Tibial nerve (tissue), 4 donors: ENCODE results near the gene ZNF280B. TPM values are rescaled to one million over a fixed set of nuclear protein-coding genes. Genes with fewer than 3 reads are reported as not detected.

Source experiments
- DNase-seq, 2 donors: peaks; one replicate each; pipeline ENCODE4 v3.0.0-alpha.2; 2019; ENCODE audit warnings: low spot score in 2 of 2
- H3K27ac ChIP-seq, 4 donors: fragments of 200-600 bp; sonication (generic) in 3 of 4; one replicate each; pipeline ENCODE4 v1.5.1; 2017 to 2019; ENCODE audit warnings: mild to moderate bottlenecking in 1 of 4
- H3K27me3 ChIP-seq, 2 donors: fragments of 200-600 bp; sonication (generic) in 1 of 2; one replicate each; pipeline versions ENCODE4 v1.5.1 to v1.6.0; 2017 to 2019
- H3K36me3 ChIP-seq, 3 donors: fragments of 200-600 bp; sonication (generic); one replicate each; pipeline ENCODE4 v1.5.1; 2018 to 2019
- H3K4me1 ChIP-seq, 4 donors: fragments of 200-600 bp; sonication (generic) in 3 of 4; one replicate each; pipeline ENCODE4 v1.5.1; 2017 to 2019
- H3K4me3 ChIP-seq, 4 donors: fragments of 200-600 bp; sonication (generic) in 3 of 4; one replicate each; pipeline ENCODE4 v1.5.1; 2017 to 2019; ENCODE audit warnings: mild to moderate bottlenecking in 1 of 4, moderate library complexity in 1 of 4
- H3K9me3 ChIP-seq, 4 donors: fragments of 200-600 bp; sonication (generic) in 3 of 4; one replicate each; pipeline ENCODE4 v1.5.1; 2017 to 2019
- CTCF ChIP-seq, 5 experiments: fragments of 200-600 bp in 3 of 5; fragments of 450-650 bp in 2 of 5; sonication (generic) in 3 of 5; IDR thresholded peaks; one replicate each; pipeline ENCODE4 v1.5.1; 2016 to 2019; ENCODE audit warnings: antibody characterized with exemption in 5 of 5, mild to moderate bottlenecking in 3 of 5, moderate library complexity in 2 of 5
- EP300 ChIP-seq, 2 donors: sonication (generic); formaldehyde crosslinking; IDR thresholded peaks; one replicate each; pipeline ENCODE4 v1.6.1; 2017; ENCODE audit warnings: antibody characterized with exemption in 2 of 2, mild to moderate bottlenecking in 1 of 2
- POLR2A ChIP-seq, 2 donors: fragments of 450-650 bp; IDR thresholded peaks; one replicate each; pipeline ENCODE4 v1.6.1; 2017; ENCODE audit warnings: antibody characterized with exemption in 2 of 2, mild to moderate bottlenecking in 2 of 2, moderate library complexity in 2 of 2
- WGBS, 2 donors: methylation state at CpG; one replicate each; pipeline ENCODE4 v1.1.5; 2018; 5-methylcytosine and 5-hydroxymethylcytosine counted together
- total RNA-seq, 4 donors: library from RNA; depleted of rRNA; stranded (reverse); fragments of >200 nt; gene quantifications; one replicate each; pipeline ENCODE4 v1.1.0, GENCODE V29; 2016

The ZNF280B gene
- total RNA-seq, 4 donors from 2014 or later: under 0.01 to 0.44 (median 0.30) TPM; not detected in 1

- peak; percentile 23 to 82 for DNase-seq
- 30 to 33% methylated on average over 18 of the region's 18 CpGs for WGBS, 2 donors
- H3K4me3 ChIP-seq: no peak overlapping the region
These were observed 44.5 kb downstream of the ZNF280B start for GRCh38 chr22:22463855-22464540.

GRCh38 chr22:22462813-22463567, 45.6 kb downstream of the ZNF280B start:
- no peaks in the 10 kb centered on the region for H3K27me3 ChIP-seq
- TF ChIP-seq EP300 (IDR thresholded peaks at IDR 0.05): no peak
- TF ChIP-seq CTCF (IDR thresholded peaks at IDR 0.05): no peak
- TF ChIP-seq POLR2A (IDR thresholded peaks at IDR 0.05): no peak
- H3K9me3 ChIP-seq: peaks cover 0 to 27% (median 9%) of the 10 kb centered on the region in 4 donors
- WGBS, 2 donors: 48 to 51% methylated on average over 6 of the region's 6 CpGs
- H3K36me3 ChIP-seq: no peaks in the 10 kb centered on the region
- no peaks in the 10 kb centered on the region for H3K4me1 ChIP-seq
- no peak for DNase-seq
- no peak overlapping the region for H3K4me3 ChIP-seq
- no peak overlapping the region for H3K27ac ChIP-seq

More at GRCh38 chr22:22463855-22464540, 44.5 kb downstream of the ZNF280B start:
- Histone ChIP-seq H3K27ac (no peak overlapping the region), H3K4me1 (no peaks in the 10 kb centered on the region), H3K36me3 (no peaks in the 10 kb centered on the region), H3K9me3 (peaks cover 0 to 27% (median 6%) of the 10 kb centered on the region in 4 donors), H3K27me3 (no peaks in the 10 kb centered on the region)
- no peak for TF ChIP-seq EP300 (IDR thresholded peaks at IDR 0.05)
- no peak for TF ChIP-seq POLR2A (IDR thresholded peaks at IDR 0.05)
- TF ChIP-seq CTCF (IDR thresholded peaks at IDR 0.05): peak; percentile 37 to 73 (median 60)

GRCh38 chr22:22461583-22461982, 47.0 kb downstream of the ZNF280B start:
- Histone ChIP-seq H3K4me3 (no peak overlapping the region), H3K27ac (no peak overlapping the region), H3K4me1 (no peaks in the 10 kb centered on the region), H3K36me3 (no peaks in the 10 kb centered on the region), H3K9me3 (peaks cover 0 to 31% (median 9%) of the 10 kb centered on the region in 4 donors), H3K27me3 (no peaks in the 10 kb centered on the region)
- no peak for DNase-seq
- TF ChIP-seq POLR2A (IDR thresholded peaks at IDR 0.05) (no peak), CTCF (IDR thresholded peaks at IDR 0.05) (no peak), EP300 (IDR thresholded peaks at IDR 0.05) (no peak)
- 80% methylated on average over 7 of the region's 7 CpGs for WGBS, 2 donors

DNA sequence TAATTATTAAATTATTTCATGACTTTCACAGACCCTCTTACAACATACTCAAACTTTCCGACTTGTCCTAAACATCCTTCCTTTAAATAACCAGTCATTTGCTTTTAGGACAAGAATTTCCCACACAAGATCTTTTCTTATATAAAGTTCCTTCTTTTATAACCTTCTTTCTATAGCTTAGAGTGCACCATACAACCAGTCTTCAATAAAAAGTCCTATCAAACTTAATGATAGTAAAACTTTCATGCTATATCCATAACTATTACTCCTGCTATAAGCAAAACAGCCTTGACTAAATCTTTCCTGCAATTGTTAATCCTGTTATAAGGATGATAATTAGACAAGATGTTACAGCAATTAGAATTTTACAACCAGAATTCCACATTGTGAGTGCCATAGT, 47.4 kb downstream of the ZNF280B start:
- Histone ChIP-seq H3K27ac (no peak overlapping the region), H3K36me3 (no peaks in the 10 kb centered on the region), H3K27me3 (no peaks in the 10 kb centered on the region), H3K4me3 (no peak overlapping the region), H3K4me1 (no peaks in the 10 kb centered on the region), H3K9me3 (peaks cover 0 to 31% (median 9%) of the 10 kb centered on the region in 4 donors)
- DNase-seq: no peak
- no peak for TF ChIP-seq CTCF (IDR thresholded peaks at IDR 0.05)
- no peak for TF ChIP-seq POLR2A (IDR thresholded peaks at IDR 0.05)
- no peak for TF ChIP-seq EP300 (IDR thresholded peaks at IDR 0.05)
- WGBS, 2 donors: 63% methylated on average over 1 of the region's 1 CpG

DNA sequence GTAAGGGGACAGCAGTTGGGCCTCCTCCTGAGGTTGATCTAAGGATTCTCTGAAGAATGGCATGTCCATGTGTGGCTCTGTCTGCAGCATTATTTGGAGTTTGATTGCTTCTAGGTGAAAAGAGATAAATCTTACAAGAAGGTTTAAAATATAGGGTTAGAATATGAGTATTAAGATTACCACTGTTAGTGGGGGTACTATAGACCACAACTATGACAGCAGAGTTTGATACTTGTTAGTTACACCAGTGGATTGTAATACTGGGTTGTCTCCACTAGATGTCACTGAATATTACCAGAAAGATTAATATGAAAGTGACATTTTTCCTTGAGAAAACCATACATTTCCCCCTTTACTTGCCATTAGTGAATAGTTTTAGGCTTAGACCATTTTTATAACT, 47.9 kb downstream of the ZNF280B start:
- H3K9me3 ChIP-seq: peaks cover 0 to 31% (median 9%) of the 10 kb centered on the region in 4 donors
- no peak overlapping the region for H3K4me3 ChIP-seq
- no peak for TF ChIP-seq POLR2A (IDR thresholded peaks at IDR 0.05)
- TF ChIP-seq EP300 (IDR thresholded peaks at IDR 0.05): no peak
- TF ChIP-seq CTCF (IDR thresholded peaks at IDR 0.05): no peak
- H3K27me3 ChIP-seq: no peaks in the 10 kb centered on the region
- DNase-seq: no peak
- H3K4me1 ChIP-seq: no peaks in the 10 kb centered on the region
- no peaks in the 10 kb centered on the region for H3K36me3 ChIP-seq
- no peak overlapping the region for H3K27ac ChIP-seq
